Panc1 (cell line): Measurements from ENCODE around the gene GRM1. TPM values are rescaled to one million over a fixed set of nuclear protein-coding genes. Genes with fewer than 3 reads are reported as not detected.

Experiments used
- ATAC-seq: fragments of 200-7000 bp; cut with Tn5 transposase; 2 replicates; pipeline ENCODE4 v1.9.1; 2020; ENCODE audit warnings: mild to moderate bottlenecking, moderate library complexity
- BruUV-seq: library from RNA; stranded (reverse); fragments of 400-500 nt; replicated peaks from 2 replicates; lab custom pipeline; 2021; lab: Mats Ljungman, UMichigan
- CTCF ChIA-PET: fragments of 300-600 bp; sonication (Branson Sonifier 250); formaldehyde crosslinking; loops from one replicate; lab custom pipeline; 2022; ENCODE audit warnings: antibody characterized with exemption; lab: Charles Lee
- POLR2A ChIA-PET: fragments of 300-600 bp; sonication (Branson Sonifier 250); formaldehyde crosslinking; loops from one replicate; lab custom pipeline; 2022; ENCODE audit warnings: antibody characterized with exemption; lab: Charles Lee
- DNase-seq: peaks from one replicate; pipeline ENCODE4 v3.0.0-alpha.2; 2010; ENCODE audit warnings: low read depth, low spot score
- H3K27ac ChIP-seq: 2 replicates; pipeline ENCODE4 v1.5.1; 2011; ENCODE audit warnings: mild to moderate bottlenecking, low read length, inconsistent platforms
- H3K27me3 ChIP-seq: fragments of 200-500 bp; sonication (Bioruptor generic); 2 replicates; pipeline ENCODE4 v1.6.0; 2014; ENCODE audit warnings: low read length, inconsistent platforms; ENCODE audit not compliant: control insufficient read depth, insufficient read depth
- H3K36me3 ChIP-seq: fragments of 200-500 bp; sonication (Bioruptor generic); 2 replicates; pipeline ENCODE4 v1.5.1; 2014; ENCODE audit warnings: inconsistent platforms, mild to moderate bottlenecking, low read length, moderate library complexity; ENCODE audit not compliant: control insufficient read depth, insufficient read depth
- H3K4me1 ChIP-seq: 2 replicates; pipeline ENCODE4 v1.5.1; 2011; ENCODE audit warnings: inconsistent platforms, mild to moderate bottlenecking, low read length, moderate library complexity; ENCODE audit not compliant: control insufficient read depth, insufficient read depth
- H3K4me3 ChIP-seq, 2 experiments: 2 replicates each; pipeline ENCODE4 v1.5.1; 2011 to 2012; ENCODE audit warnings: low read depth in 2 of 2, low read length in 2 of 2, mild to moderate bottlenecking in 2 of 2, inconsistent platforms in 1 of 2, moderate library complexity in 1 of 2
- H3K9me3 ChIP-seq: fragments of 200-500 bp; sonication (Bioruptor generic); 2 replicates; pipeline ENCODE4 v1.5.1; 2014; ENCODE audit warnings: low read depth, mild to moderate bottlenecking, inconsistent platforms, low read length, moderate library complexity; ENCODE audit not compliant: control insufficient read depth, insufficient read depth
- POLR2AphosphoS5 ChIP-seq: IDR thresholded peaks from 2 replicates; pipeline ENCODE4 v1.6.1; 2012; ENCODE audit warnings: mild to moderate bottlenecking, low read depth, low read length, moderate library complexity
- SIN3A ChIP-seq: IDR thresholded peaks from 2 replicates; pipeline ENCODE4 v1.6.1; 2012; ENCODE audit warnings: low read depth, mild to moderate bottlenecking, low read length, moderate library complexity, borderline replicate concordance; ENCODE audit not compliant: insufficient read depth
- TCF7L2 ChIP-seq: IDR thresholded peaks from 2 replicates; pipeline ENCODE4 v1.6.1; 2011; ENCODE audit warnings: mild to moderate bottlenecking, low read depth, low read length, inconsistent platforms
- in situ Hi-C: cut with HindIII; loops from 2 replicates; pipeline ENCODE4 v1.10.0; 2016; ENCODE audit warnings: low sequenced_read_pairs, low pct_unique_long_range_greater_than_20kb
- intact Hi-C: fragments of 100-400 bp; cut with micrococcal nuclease; formaldehyde crosslinking; loops from one replicate; pipeline ENCODE4 v1.10.0; 2022; ENCODE audit not compliant: unreplicated experiment
- total RNA-seq: library from RNA; stranded (reverse); gene quantifications from one replicate; pipeline ENCODE4 v1.2.1, GENCODE V29; 2021; ENCODE audit not compliant: unreplicated experiment
- TF ChIP-seq, protein P1 (sequence below), 2 experiments: IDR thresholded peaks; 2 replicates each; pipeline ENCODE4 v1.6.1; 2011 to 2012; ENCODE audit warnings: low read depth in 2 of 2, control low read depth in 1 of 2, low read length in 1 of 2, mild to moderate bottlenecking in 1 of 2, moderate library complexity in 1 of 2; ENCODE audit not compliant: insufficient read depth in 1 of 2
- TF ChIP-seq, protein P2 (sequence below): fragments of 450-650 bp; IDR thresholded peaks from 2 replicates; pipeline ENCODE4 v1.5.1; 2017; ENCODE audit warnings: mild to moderate bottlenecking

The GRM1 gene
- total RNA-seq, 1 experiment from 2014 or later: not detected

DNA sequence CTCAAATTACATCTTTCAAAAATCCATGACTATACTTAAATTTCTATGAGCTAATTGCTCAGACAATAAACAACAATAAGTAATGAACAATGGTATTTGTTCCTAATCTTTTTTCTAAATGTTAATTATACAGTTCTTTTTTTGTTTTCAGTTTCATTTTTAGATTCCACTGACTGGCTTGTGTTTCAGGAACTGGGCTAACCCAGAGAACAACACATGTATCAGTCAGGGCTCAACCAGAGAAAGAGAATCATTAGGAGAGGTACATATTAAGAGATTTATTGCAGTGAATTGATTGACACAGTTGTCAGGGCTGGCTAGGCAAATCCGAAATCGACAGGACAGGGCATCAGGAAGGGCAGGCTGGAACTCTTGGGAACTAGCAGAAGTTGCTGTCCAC is 182.8 kb downstream of the GRM1 start:
- DNase-seq (no peak), ATAC-seq (no peak)
- BruUV-seq: no TSS peak
- Histone ChIP-seq H3K4me3 (no peak overlapping the region), H3K27me3 (no peaks in the 10 kb centered on the region), H3K36me3 (no peaks in the 10 kb centered on the region), H3K9me3 (no peaks in the 10 kb centered on the region), H3K4me1 (no peaks in the 10 kb centered on the region), H3K27ac (no peak overlapping the region)
- in situ Hi-C loops (no loop called here), intact Hi-C loops (no loop called here)
- TF ChIP-seq TCF7L2: no peak
- TF ChIP-seq SIN3A: no peak
- TF ChIP-seq, protein P1, sequence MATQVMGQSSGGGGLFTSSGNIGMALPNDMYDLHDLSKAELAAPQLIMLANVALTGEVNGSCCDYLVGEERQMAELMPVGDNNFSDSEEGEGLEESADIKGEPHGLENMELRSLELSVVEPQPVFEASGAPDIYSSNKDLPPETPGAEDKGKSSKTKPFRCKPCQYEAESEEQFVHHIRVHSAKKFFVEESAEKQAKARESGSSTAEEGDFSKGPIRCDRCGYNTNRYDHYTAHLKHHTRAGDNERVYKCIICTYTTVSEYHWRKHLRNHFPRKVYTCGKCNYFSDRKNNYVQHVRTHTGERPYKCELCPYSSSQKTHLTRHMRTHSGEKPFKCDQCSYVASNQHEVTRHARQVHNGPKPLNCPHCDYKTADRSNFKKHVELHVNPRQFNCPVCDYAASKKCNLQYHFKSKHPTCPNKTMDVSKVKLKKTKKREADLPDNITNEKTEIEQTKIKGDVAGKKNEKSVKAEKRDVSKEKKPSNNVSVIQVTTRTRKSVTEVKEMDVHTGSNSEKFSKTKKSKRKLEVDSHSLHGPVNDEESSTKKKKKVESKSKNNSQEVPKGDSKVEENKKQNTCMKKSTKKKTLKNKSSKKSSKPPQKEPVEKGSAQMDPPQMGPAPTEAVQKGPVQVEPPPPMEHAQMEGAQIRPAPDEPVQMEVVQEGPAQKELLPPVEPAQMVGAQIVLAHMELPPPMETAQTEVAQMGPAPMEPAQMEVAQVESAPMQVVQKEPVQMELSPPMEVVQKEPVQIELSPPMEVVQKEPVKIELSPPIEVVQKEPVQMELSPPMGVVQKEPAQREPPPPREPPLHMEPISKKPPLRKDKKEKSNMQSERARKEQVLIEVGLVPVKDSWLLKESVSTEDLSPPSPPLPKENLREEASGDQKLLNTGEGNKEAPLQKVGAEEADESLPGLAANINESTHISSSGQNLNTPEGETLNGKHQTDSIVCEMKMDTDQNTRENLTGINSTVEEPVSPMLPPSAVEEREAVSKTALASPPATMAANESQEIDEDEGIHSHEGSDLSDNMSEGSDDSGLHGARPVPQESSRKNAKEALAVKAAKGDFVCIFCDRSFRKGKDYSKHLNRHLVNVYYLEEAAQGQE (IDR thresholded peaks at IDR 0.05; ENCODE audit: insufficient read depth in 1 of 2, low read depth in 2 of 2, low read length in 1 of 2): no peak
- TF ChIP-seq POLR2AphosphoS5: no peak
- TF ChIP-seq, protein P2, sequence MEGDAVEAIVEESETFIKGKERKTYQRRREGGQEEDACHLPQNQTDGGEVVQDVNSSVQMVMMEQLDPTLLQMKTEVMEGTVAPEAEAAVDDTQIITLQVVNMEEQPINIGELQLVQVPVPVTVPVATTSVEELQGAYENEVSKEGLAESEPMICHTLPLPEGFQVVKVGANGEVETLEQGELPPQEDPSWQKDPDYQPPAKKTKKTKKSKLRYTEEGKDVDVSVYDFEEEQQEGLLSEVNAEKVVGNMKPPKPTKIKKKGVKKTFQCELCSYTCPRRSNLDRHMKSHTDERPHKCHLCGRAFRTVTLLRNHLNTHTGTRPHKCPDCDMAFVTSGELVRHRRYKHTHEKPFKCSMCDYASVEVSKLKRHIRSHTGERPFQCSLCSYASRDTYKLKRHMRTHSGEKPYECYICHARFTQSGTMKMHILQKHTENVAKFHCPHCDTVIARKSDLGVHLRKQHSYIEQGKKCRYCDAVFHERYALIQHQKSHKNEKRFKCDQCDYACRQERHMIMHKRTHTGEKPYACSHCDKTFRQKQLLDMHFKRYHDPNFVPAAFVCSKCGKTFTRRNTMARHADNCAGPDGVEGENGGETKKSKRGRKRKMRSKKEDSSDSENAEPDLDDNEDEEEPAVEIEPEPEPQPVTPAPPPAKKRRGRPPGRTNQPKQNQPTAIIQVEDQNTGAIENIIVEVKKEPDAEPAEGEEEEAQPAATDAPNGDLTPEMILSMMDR: no peak
- ChIA-PET POLR2A (no interaction called here), CTCF (no interaction called here)

DNA sequence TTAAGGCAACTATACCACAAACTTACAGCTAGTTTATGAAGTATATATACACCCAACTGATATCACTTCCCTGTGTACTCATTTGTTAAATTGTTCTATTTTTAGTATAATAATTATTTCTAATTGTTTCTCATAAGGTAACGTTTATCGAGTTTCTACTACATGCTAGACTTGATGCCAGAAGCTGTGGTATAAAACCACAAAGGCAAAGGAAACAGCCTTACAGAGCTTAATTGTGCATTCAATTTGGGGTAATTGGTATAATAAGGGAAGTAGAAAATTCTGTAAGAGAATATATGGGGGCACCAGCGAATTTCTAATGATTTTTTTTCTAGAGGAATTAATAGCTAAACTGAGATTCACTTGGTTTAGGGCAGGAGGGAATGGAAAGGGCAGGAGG is 183.9 kb downstream of the GRM1 start:
- DNase-seq (no peak), ATAC-seq (no peak)
- no peaks in the 10 kb centered on the region for H3K36me3 ChIP-seq
- H3K4me3 ChIP-seq: no peak overlapping the region
- POLR2A ChIA-PET: no interaction called here
- in situ Hi-C loops (no loop called here), intact Hi-C loops (no loop called here)
- CTCF ChIA-PET: no interaction called here
- H3K27ac ChIP-seq: no peak overlapping the region
- no peaks in the 10 kb centered on the region for H3K9me3 ChIP-seq
- no peaks in the 10 kb centered on the region for H3K27me3 ChIP-seq
- BruUV-seq: no TSS peak
- TF ChIP-seq SIN3A (no peak), POLR2AphosphoS5 (no peak)
- H3K4me1 ChIP-seq: no peaks in the 10 kb centered on the region

DNA sequence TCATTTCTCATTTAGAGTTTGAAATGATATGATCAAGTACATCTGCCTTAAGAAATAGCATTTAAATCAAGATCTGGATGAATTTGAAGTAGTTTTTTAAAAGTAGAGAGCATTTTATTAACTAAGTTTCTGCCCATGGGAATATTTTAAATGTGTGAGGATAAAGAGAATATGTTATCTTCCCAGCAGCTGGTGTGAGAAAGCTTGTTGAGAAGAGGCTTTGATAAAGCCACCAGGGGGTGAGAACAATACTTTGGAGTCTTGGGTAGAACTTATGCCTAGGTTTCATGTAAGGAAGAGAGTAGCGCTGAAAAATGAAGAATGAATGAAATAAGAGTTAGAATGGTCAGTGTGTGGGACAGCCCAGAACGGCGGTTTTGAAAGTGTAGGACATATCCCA is 190.2 kb downstream of the GRM1 start:
- no peak for DNase-seq
- no peaks in the 10 kb centered on the region for H3K27me3 ChIP-seq
- POLR2A ChIA-PET: interaction anchor here (0.6 kb wide), 1 partner anchor 180 kb away, joined by 3 read pairs; no protein-coding TSS in a partner anchor
- H3K36me3 ChIP-seq: no peaks in the 10 kb centered on the region
- no peak for ATAC-seq
- intact Hi-C loops (no loop called here), in situ Hi-C loops (no loop called here)
- no peaks in the 10 kb centered on the region for H3K4me1 ChIP-seq
- BruUV-seq: no TSS peak
- no peaks in the 10 kb centered on the region for H3K9me3 ChIP-seq
- no peak overlapping the region for H3K4me3 ChIP-seq
- H3K27ac ChIP-seq: no peak overlapping the region
- TF ChIP-seq, protein P1 (IDR thresholded peaks at IDR 0.05; ENCODE audit: insufficient read depth in 1 of 2, low read depth in 2 of 2, low read length in 1 of 2): no peak
- TF ChIP-seq SIN3A (no peak), POLR2AphosphoS5 (no peak), TCF7L2 (no peak)
- TF ChIP-seq, protein P2: no peak
- CTCF ChIA-PET: no interaction called here
